Tongue (tissue), 2 donors: ENCODE data around the gene RALGAPA2. TPM values are rescaled to one million over a fixed set of nuclear protein-coding genes. Genes with fewer than 3 reads are reported as not detected.
A peak's percentile ranks its signal among the peaks of the same experiment; 100 is the strongest.

Experiments used
- DNase-seq: peaks from one replicate; pipeline ENCODE4 v3.0.0-alpha.2; 2015
- total RNA-seq: library from RNA; depleted of rRNA; stranded (reverse); fragments of >200 nt; gene quantifications from one replicate; pipeline ENCODE4 v1.2.3, GENCODE V29; 2014

The RALGAPA2 gene
- total RNA-seq, 1 donor from 2014 or later, result 23.1 TPM

DNA sequence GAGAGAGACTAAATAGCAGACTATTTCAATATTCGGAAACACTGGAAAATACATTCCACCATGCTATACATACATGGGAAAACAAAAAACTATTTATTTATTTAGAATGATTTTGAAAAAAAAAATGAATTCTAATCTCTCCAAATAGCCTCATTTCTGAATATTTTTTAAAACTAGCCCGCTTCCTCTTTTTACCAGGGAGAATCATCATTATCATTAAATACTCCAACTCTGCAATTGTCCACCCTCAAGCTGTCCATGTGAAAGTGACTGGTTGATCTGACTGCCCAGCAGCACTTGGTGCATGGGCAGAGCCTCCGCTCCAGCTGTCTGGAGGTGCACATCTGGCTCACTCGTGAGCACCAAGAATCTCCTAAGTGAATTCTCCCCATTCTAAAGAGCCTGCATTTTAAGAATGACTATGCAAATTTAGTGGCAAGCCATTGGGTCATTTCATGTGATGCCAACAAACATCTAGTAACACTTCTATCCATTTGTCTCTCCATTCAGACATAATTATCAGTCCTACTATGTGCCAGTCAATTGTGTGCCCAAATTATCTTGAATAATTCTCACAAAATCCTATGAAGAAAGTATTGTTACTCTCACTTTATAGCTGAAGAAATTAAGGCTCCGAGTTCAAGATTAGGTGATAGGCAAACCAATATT, 279.7 kb downstream of the RALGAPA2 start:
- no peak for DNase-seq

- DNase-seq, result no peak
Measured at GRCh38 chr20:20430066-20430465, 282.4 kb downstream of the RALGAPA2 start.

DNA sequence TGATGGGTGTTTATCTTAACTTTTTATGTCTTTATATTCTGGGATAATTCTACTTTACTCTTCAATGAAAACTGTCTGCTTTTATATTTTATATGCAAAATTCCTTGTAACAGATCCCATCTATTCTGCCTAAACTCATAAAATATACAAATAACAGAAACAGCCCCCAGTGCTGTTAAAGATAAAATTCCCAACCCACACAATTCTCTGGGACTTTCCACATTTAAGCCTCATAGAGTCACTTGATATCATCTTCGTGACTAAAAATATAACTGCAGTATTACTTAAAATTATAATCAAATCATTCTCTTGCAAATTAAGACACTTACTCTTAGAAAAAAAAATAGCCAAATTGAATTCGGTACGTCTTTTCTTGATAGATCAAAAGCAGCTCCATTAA, 284.4 kb downstream of the RALGAPA2 start:
- DNase-seq, result no peak

GRCh38 chr20:20427227-20427864, 285.1 kb downstream of the RALGAPA2 start:
- DNase-seq, result no peak

GRCh38 chr20:20426655-20426907, 285.9 kb downstream of the RALGAPA2 start:
- DNase-seq, result no peak

DNA sequence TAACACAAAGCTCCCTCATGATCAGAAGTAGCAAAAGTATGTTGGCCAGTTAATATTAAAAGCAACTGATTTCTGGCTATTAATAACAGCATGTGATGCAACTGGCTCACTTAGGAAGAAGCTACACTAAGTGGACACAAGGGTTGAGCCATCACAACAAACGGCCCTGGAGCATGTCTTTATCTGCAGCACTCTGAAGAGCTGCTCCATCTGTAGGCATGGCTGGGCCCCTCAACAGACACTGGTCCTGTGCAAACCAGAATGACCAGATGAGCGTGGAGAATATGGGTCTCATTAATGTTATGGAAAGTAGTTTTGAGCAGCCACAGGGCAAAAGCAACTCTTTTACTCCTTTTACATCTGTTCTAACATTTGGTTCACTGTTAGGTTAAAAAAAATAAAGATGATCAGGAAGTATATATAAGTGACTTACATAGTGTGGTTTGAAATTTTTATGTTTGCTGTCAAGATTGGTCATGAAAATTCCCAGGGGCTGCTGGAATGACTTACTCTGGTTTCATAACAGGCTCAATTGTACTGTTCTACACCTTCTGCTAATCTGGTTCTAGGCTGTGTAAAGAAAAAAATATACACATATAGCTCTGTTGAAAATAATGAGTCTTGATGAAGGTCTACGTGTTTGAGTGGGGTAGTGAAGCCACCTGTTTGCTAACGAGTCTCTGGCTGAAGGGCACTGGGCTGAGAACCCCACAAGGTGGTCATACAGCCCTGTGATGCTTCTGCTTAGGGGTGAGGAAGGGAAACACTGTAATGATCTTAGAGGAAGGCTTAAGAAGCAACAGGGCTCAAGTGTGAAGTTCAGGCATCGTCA, 286.4 kb downstream of the RALGAPA2 start:
- DNase-seq, result no peak

- DNase-seq, result no peak
Measured at GRCh38 chr20:20423117-20423516, 289.3 kb downstream of the RALGAPA2 start.

DNA sequence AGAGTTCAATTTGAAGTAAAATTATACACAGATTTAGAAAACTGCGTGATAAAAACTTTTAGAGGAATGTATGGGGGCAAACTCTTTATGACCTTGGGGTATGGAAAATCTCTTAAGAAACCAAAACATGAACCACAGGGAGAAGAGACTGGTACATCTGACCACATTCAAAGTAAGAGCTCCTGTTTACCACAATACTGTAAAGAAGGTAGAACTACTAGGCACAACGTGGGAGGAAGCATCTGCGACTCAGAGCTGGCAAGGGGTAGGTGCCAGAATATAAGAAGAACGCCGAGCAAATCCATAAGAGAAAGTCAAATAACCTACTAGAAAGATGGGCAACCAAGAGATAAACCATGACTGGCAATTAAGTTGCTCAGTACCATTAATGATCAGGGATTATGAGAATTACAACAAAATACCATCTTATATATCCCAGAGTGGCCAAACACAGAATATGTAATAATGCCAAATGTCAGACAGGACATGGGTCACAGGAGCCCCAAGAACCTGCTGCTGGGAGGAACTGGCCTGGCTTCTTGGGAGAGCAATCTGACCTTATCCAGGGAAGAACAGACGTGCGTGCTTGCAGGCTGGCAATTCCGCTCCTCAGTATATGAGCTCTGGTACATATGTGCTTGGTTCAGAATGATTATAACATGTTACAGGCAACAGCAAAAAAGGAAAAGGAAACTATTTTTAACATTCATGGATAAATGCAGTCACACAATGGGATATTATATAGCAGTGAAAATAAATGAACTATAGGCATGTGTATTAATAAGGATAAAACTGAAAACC, 294.4 kb downstream of the RALGAPA2 start:
- DNase-seq, result no peak

DNA sequence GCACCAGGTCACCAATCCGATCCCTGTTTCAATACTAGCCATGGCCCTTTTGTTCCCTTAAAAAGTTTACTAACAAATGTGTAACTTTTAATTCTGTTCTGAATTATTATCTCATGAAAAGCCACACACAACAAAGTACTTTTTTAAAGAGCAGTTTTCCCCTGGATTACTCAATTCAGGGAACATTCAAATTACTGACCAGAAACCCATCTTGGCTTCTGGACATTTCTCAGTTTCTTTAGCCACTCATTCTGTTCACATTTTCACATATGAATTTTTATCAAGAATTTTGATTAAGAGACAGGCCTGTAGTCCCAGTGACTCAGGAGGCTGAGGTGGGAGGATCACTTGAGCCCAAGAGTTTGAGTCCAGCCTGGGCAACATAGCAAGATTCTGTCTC, 297.1 kb downstream of the RALGAPA2 start:
- no peak for DNase-seq

GRCh38 chr20:20414640-20415220, 297.7 kb downstream of the RALGAPA2 start:
- DNase-seq, result no peak

- DNase-seq, result no peak
Measured at GRCh38 chr20:20413810-20414281, 298.6 kb downstream of the RALGAPA2 start.

- no peak for DNase-seq
Measured at GRCh38 chr20:20412750-20413149, 299.7 kb downstream of the RALGAPA2 start.

- DNase-seq, result no peak
Measured at GRCh38 chr20:20411836-20412235, 300.6 kb downstream of the RALGAPA2 start.

DNA sequence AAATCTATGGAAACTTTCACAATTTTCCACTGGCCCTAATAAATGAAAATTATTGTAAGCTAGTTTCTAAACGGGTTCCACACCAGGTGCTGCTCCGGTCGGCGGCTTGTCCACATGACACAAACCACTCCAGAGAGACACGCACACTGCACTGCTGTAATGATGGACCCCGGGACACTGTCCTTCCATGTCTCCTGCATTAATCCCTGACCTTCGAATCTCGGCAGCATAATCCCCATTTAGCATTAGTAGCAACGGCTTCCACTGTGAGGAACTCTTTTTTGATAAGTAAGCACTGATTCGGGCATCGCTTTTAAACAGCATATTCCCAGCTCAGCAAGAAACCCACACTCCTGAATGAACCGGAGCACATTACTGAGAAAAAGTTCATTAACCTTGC, 301.0 kb downstream of the RALGAPA2 start:
- no peak for DNase-seq

DNA sequence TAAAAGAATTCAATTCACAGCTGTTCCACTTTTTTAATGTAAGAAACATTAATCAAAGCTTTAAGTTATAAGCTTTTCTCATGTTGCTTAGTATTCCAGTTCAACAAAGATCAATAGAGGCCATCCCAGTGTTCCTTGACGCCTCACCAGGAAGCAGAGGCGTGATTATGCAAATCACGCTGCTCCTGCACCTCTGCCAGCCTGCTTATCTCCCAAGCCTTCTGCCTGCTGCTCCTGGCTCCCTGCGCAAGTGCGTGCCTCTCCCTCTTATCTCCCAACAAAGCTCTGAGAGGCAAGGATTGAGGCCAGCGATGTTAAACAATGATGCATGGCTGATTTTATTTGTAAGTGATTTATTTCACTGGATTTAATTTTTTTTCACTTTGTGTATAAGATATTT, 301.8 kb downstream of the RALGAPA2 start:
- peak; percentile 45 for DNase-seq

- no peak for DNase-seq
Measured at GRCh38 chr20:20409331-20409730, 303.1 kb downstream of the RALGAPA2 start.

GRCh38 chr20:20407891-20408805, 304.3 kb downstream of the RALGAPA2 start:
- DNase-seq, result peak; percentile 71

DNA sequence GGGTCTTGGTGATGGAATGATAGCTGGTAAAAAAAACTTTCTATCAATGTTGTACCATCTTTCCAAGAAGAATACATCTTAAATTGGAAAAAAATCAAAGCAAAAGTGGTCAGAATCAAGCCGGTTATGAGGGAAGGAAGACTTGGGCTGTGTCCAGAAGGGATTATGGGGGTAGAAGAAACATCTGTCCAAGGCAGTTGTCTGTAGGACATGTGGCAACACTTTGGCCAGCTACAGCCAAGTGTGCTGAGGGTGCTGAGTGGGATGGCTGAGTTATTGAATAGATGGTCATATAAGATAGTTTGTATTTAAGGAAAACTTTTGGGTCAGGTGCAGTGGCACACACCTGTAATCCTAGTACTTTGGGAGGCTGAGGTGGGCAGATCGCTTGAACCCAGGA, 306.1 kb downstream of the RALGAPA2 start:
- peak; percentile 83 for DNase-seq

- no peak for DNase-seq
Measured at GRCh38 chr20:20405623-20406022, 306.8 kb downstream of the RALGAPA2 start.

GRCh38 chr20:20404633-20405032, 307.8 kb downstream of the RALGAPA2 start:
- no peak for DNase-seq

- DNase-seq, result no peak
Measured at GRCh38 chr20:20401991-20402390, 310.5 kb downstream of the RALGAPA2 start.
